Fibroblast of pulmonary artery (primary cell): ENCODE measurements around the gene COX7B2.

Experiments used
- DNase-seq: peaks from one replicate; pipeline ENCODE4 v3.0.0-alpha.2; 2010; ENCODE audit warnings: low read depth
- H3K4me3 ChIP-seq: replicated peaks from 2 replicates; pipeline ENCODE4 v1.5.1; 2011; ENCODE audit warnings: low read depth, mild to moderate bottlenecking, control low read depth, low read length, moderate library complexity
- CTCF ChIP-seq: IDR thresholded peaks from 2 replicates; pipeline ENCODE4 v1.5.1; 2011; ENCODE audit warnings: mild to moderate bottlenecking, control low read depth, low read length, inconsistent platforms; ENCODE audit errors: missing control alignments

COX7B2 gene

GRCh38 chr4:46933686-46934085 lies 24.6 kb upstream of the COX7B2 start:
- no peak for DNase-seq
- TF ChIP-seq CTCF, result no peak

GRCh38 chr4:46931981-46932380 lies 22.9 kb upstream of the COX7B2 start:
- no peak overlapping the region for H3K4me3 ChIP-seq
- DNase-seq, result peak; percentile 64
- peak; percentile 67 for TF ChIP-seq CTCF

More at GRCh38 chr4:46933686-46934085, 24.6 kb upstream of the COX7B2 start:
- no peak overlapping the region for H3K4me3 ChIP-seq

- no peak overlapping the region for H3K4me3 ChIP-seq
- DNase-seq, result no peak
- no peak for TF ChIP-seq CTCF
Measured at GRCh38 chr4:46930891-46931290, 21.8 kb upstream of the COX7B2 start.

- DNase-seq, result peak; percentile 3
- TF ChIP-seq CTCF, result no peak
- H3K4me3 ChIP-seq, result no peak overlapping the region
Measured at GRCh38 chr4:46927201-46927600, 18.2 kb upstream of the COX7B2 start.

GRCh38 chr4:46924789-46925529 lies 15.9 kb upstream of the COX7B2 start:
- H3K4me3 ChIP-seq, result no peak overlapping the region
- TF ChIP-seq CTCF, result no peak
- DNase-seq, result no peak

- no peak overlapping the region for H3K4me3 ChIP-seq
- TF ChIP-seq CTCF, result no peak
- no peak for DNase-seq
Measured at GRCh38 chr4:46922205-46922604, 13.2 kb upstream of the COX7B2 start.

GRCh38 chr4:46908148-46908547 lies 897 bp downstream of the COX7B2 start:
- TF ChIP-seq CTCF, result no peak
- no peak overlapping the region for H3K4me3 ChIP-seq
- DNase-seq, result no peak
